Liver (tissue), 10 donors: Measurements from ENCODE around the gene PLD6. TPM values are rescaled to one million over a fixed set of nuclear protein-coding genes. Genes with fewer than 3 reads are reported as not detected.

Experiments used
- DNase-seq: peaks from one replicate; pipeline ENCODE4 v3.0.0-alpha.2; 2017; ENCODE audit warnings: low spot score
- H3K27ac ChIP-seq, 2 donors: one replicate each; pipeline ENCODE4 v1.7.0; 2013; ENCODE audit warnings: inconsistent platforms in 2 of 2, low read length in 2 of 2, control low read depth in 1 of 2, low read depth in 1 of 2, mild to moderate bottlenecking in 1 of 2
- H3K27me3 ChIP-seq, 4 donors: one replicate each; pipeline versions ENCODE4 v1.6.1 to v1.7.0; 2013; ENCODE audit warnings: low read length in 3 of 4, inconsistent platforms in 1 of 4, mild to moderate bottlenecking in 1 of 4, moderate library complexity in 1 of 4; ENCODE audit not compliant: control insufficient read depth in 4 of 4, insufficient read depth in 4 of 4
- H3K36me3 ChIP-seq, 4 donors: one replicate each; pipeline versions ENCODE4 v1.6.1 to v1.7.0; 2013; ENCODE audit warnings: low read length in 3 of 4, mild to moderate bottlenecking in 3 of 4, low read depth in 1 of 4, moderate library complexity in 1 of 4; ENCODE audit not compliant: control insufficient read depth in 4 of 4, insufficient read depth in 3 of 4
- H3K4me1 ChIP-seq, 4 donors: one replicate each; pipeline versions ENCODE4 v1.6.1 to v1.7.0; 2013; ENCODE audit warnings: low read length in 3 of 4, mild to moderate bottlenecking in 3 of 4, moderate library complexity in 1 of 4; ENCODE audit not compliant: control insufficient read depth in 4 of 4, insufficient read depth in 4 of 4
- H3K4me3 ChIP-seq, 3 donors: one replicate each; pipeline versions ENCODE4 v1.6.1 to v1.7.0; 2013; ENCODE audit warnings: low read length in 3 of 3, control low read depth in 1 of 3, low read depth in 1 of 3, mild to moderate bottlenecking in 1 of 3
- H3K9ac ChIP-seq, 2 donors: one replicate each; pipeline ENCODE4 v1.7.0; 2013; ENCODE audit warnings: low read length in 2 of 2, mild to moderate bottlenecking in 2 of 2, moderate library complexity in 2 of 2, control low read depth in 1 of 2, low read depth in 1 of 2
- H3K9me3 ChIP-seq, 4 donors: one replicate each; pipeline versions ENCODE4 v1.6.1 to v1.7.0; 2013; ENCODE audit warnings: low read length in 3 of 4; ENCODE audit not compliant: control insufficient read depth in 4 of 4
- ATF3 ChIP-seq: IDR thresholded peaks from 2 replicates; pipeline ENCODE4 v1.6.1; 2016; ENCODE audit warnings: antibody characterized with exemption
- EGR1 ChIP-seq, 2 donors: IDR thresholded peaks; 2 replicates each; pipeline ENCODE4 v1.6.1; 2016 to 2018; ENCODE audit warnings: antibody characterized with exemption in 2 of 2, low read depth in 2 of 2
- FOXA1 ChIP-seq: IDR thresholded peaks from 2 replicates; pipeline ENCODE4 v1.6.1; 2016; ENCODE audit warnings: antibody characterized with exemption
- FOXA2 ChIP-seq: IDR thresholded peaks from 2 replicates; pipeline ENCODE4 v1.6.1; 2016; ENCODE audit warnings: antibody characterized with exemption
- HNF4A ChIP-seq, 2 donors: conservative IDR thresholded peaks; 2 replicates each; pipeline ENCODE4 v1.6.1; 2016; ENCODE audit warnings: antibody characterized with exemption in 2 of 2, mild to moderate bottlenecking in 2 of 2
- JUND ChIP-seq, 2 donors: IDR thresholded peaks; 2 replicates each; pipeline ENCODE4 v1.6.1; 2016; ENCODE audit warnings: antibody characterized with exemption in 2 of 2
- NR2F2 ChIP-seq: IDR thresholded peaks from 2 replicates; pipeline ENCODE4 v1.6.1; 2016; ENCODE audit warnings: antibody characterized with exemption
- RAD21 ChIP-seq, 2 donors: IDR thresholded peaks; 2 replicates each; pipeline ENCODE4 v1.6.1; 2016; ENCODE audit warnings: antibody characterized with exemption in 2 of 2, mild to moderate bottlenecking in 2 of 2
- RXRA ChIP-seq, 2 donors: IDR thresholded peaks; 2 replicates each; pipeline ENCODE4 v1.6.1; 2017 to 2018; ENCODE audit warnings: antibody characterized with exemption in 2 of 2, mild to moderate bottlenecking in 1 of 2
- TAF1 ChIP-seq: conservative IDR thresholded peaks from 2 replicates; pipeline ENCODE4 v1.6.1; 2016; ENCODE audit warnings: antibody characterized with exemption, mild to moderate bottlenecking
- WGBS: extraction: QIAGEN DNeasy Blood & Tissue Kit; methylation state at CpG from one replicate; pipeline ENCODE4 v1.1.7; 2013; 5-methylcytosine and 5-hydroxymethylcytosine counted together
- polyA plus RNA-seq, 2 donors: library from polyadenylated mRNA; stranded (reverse) in 1 of 2; unstranded in 1 of 2; fragments of 200-250 nt in 1 of 2; fragments of >200 nt in 1 of 2; fragmentation: Nextera tagmentation in 1 of 2; extraction: Ambion mirVana in 1 of 2; gene quantifications; one replicate each; pipeline versions ENCODE4 v1.2.1 to v1.2.3, GENCODE V29; 2013 to 2015
- small RNA-seq: library from RNA; depleted of rRNA; stranded (forward); fragments of <200 nt; gene quantifications from one replicate; pipeline ENCODE3, GENCODE V24; 2014
- total RNA-seq, 2 donors: library from RNA; depleted of rRNA; stranded (reverse); fragments of >200 nt; gene quantifications; one replicate each; pipeline ENCODE4 v1.2.3, GENCODE V29; 2014
- TF ChIP-seq, protein P1 (sequence below): IDR thresholded peaks from 2 replicates; pipeline ENCODE4 v1.6.1; 2016; ENCODE audit warnings: antibody characterized with exemption
- TF ChIP-seq, protein P2 (sequence below): fragments of 150-350 bp; IDR thresholded peaks from 2 replicates; pipeline ENCODE4 v1.5.1; 2017; ENCODE audit warnings: improper control_type of control experiment, low read depth, low read length; ENCODE audit not compliant: missing input control
- TF ChIP-seq, protein P3 (sequence below): IDR thresholded peaks from 2 replicates; pipeline ENCODE4 v1.6.1; 2016; ENCODE audit warnings: antibody characterized with exemption, mild to moderate bottlenecking
- donor health status: healthy.
- donor health status: healthy.
- donor health status: healthy.
- donor health status: healthy.
- donor health status: healthy.

PLD6 gene
- total and polyA plus RNA-seq, 4 donors = 1.2 to 2.3 (median 1.5) TPM

DNA sequence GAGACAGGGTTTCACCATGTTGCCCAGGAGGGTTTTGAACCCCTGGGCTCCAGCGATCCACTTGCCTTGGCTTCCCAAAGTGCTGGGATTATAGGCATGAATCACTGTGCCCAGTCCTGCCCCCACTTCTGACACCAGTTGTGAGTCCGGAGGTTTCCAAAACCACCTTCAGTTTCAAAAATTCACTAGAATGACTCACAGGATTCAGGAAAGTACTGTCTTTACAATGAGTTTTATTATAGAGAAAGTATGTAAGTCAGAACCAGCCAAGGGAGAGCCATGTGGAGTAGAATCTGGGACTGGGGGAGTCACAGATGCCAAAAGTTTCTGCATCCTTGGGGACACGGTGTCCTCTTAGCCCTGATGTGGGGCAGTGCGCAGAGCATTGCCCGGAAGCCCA is 55.1 kb downstream of the PLD6 start:
- Histone ChIP-seq H3K4me1 (peaks cover 7 to 32% (median 22%) of the 10 kb centered on the region in 4 donors), H3K9me3 (no peaks in the 10 kb centered on the region), H3K36me3 (peaks cover 5 to 48% (median 19%) of the 10 kb centered on the region in 4 donors), H3K27me3 (no peaks in the 10 kb centered on the region), H3K4me3 (no peak overlapping the region), H3K9ac (no peak overlapping the region), H3K27ac (peak overlapping the region in 1 of 2 donors; percentile 35)
- DNase-seq = no peak
- TF ChIP-seq, protein P1, sequence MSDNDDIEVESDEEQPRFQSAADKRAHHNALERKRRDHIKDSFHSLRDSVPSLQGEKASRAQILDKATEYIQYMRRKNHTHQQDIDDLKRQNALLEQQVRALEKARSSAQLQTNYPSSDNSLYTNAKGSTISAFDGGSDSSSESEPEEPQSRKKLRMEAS = no peak
- TF ChIP-seq ATF3 (no peak), JUND (IDR thresholded peaks at IDR 0.05) (no peak), HNF4A (conservative IDR thresholded peaks at IDR 0.05) (no peak), RXRA (IDR thresholded peaks at IDR 0.05) (no peak), TAF1 (no peak), FOXA1 (no peak), RAD21 (IDR thresholded peaks at IDR 0.05) (no peak), NR2F2 (no peak), FOXA2 (no peak), EGR1 (IDR thresholded peaks at IDR 0.05; ENCODE audit: low read depth in 2 of 2) (no peak)
- TF ChIP-seq, protein P2, sequence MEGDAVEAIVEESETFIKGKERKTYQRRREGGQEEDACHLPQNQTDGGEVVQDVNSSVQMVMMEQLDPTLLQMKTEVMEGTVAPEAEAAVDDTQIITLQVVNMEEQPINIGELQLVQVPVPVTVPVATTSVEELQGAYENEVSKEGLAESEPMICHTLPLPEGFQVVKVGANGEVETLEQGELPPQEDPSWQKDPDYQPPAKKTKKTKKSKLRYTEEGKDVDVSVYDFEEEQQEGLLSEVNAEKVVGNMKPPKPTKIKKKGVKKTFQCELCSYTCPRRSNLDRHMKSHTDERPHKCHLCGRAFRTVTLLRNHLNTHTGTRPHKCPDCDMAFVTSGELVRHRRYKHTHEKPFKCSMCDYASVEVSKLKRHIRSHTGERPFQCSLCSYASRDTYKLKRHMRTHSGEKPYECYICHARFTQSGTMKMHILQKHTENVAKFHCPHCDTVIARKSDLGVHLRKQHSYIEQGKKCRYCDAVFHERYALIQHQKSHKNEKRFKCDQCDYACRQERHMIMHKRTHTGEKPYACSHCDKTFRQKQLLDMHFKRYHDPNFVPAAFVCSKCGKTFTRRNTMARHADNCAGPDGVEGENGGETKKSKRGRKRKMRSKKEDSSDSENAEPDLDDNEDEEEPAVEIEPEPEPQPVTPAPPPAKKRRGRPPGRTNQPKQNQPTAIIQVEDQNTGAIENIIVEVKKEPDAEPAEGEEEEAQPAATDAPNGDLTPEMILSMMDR = no peak
- TF ChIP-seq, protein P3, sequence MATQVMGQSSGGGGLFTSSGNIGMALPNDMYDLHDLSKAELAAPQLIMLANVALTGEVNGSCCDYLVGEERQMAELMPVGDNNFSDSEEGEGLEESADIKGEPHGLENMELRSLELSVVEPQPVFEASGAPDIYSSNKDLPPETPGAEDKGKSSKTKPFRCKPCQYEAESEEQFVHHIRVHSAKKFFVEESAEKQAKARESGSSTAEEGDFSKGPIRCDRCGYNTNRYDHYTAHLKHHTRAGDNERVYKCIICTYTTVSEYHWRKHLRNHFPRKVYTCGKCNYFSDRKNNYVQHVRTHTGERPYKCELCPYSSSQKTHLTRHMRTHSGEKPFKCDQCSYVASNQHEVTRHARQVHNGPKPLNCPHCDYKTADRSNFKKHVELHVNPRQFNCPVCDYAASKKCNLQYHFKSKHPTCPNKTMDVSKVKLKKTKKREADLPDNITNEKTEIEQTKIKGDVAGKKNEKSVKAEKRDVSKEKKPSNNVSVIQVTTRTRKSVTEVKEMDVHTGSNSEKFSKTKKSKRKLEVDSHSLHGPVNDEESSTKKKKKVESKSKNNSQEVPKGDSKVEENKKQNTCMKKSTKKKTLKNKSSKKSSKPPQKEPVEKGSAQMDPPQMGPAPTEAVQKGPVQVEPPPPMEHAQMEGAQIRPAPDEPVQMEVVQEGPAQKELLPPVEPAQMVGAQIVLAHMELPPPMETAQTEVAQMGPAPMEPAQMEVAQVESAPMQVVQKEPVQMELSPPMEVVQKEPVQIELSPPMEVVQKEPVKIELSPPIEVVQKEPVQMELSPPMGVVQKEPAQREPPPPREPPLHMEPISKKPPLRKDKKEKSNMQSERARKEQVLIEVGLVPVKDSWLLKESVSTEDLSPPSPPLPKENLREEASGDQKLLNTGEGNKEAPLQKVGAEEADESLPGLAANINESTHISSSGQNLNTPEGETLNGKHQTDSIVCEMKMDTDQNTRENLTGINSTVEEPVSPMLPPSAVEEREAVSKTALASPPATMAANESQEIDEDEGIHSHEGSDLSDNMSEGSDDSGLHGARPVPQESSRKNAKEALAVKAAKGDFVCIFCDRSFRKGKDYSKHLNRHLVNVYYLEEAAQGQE = no peak
- 96% methylated on average over 5 of the region's 5 CpGs for WGBS

Small RNA genes lying within 50 kb of the gene (small RNA-seq; reads per million reads assigned to genes)
- gene RNU6-767P = not detected

Other genes starting within 250 kb of the PLD6 start
- under 1 TPM in 1 of 2 donors, not detected in 1; 0.17 TPM for gene TNFRSF13B, start 234.2 kb downstream of the PLD6 start, total RNA-seq
- under 1 TPM in 1 of 2 donors, not detected in 1; 0.26 TPM for gene TNFRSF13B, start 234.2 kb downstream of the PLD6 start, polyA plus RNA-seq
- gene MPRIP, start 163.9 kb downstream of the PLD6 start, total RNA-seq = 10 to 100 TPM; 31.5 to 61.9 TPM
- 10 to 100 TPM; 21.2 to 37.9 TPM for gene MPRIP, start 163.9 kb downstream of the PLD6 start, polyA plus RNA-seq
- gene FLCN, start 30.8 kb upstream of the PLD6 start, total RNA-seq = 10 to 100 TPM; 43.6 to 46.7 TPM
- 10 to 100 TPM in 1 of 2 donors, 1 to 10 TPM in 1; 8.5 to 13.3 TPM for gene FLCN, start 30.8 kb upstream of the PLD6 start, polyA plus RNA-seq
- 10 to 100 TPM; 35.3 to 77.3 TPM for gene COPS3, start 74.9 kb upstream of the PLD6 start, total RNA-seq
- gene COPS3, start 74.9 kb upstream of the PLD6 start, polyA plus RNA-seq = 10 to 100 TPM; 24.6 to 25.1 TPM
- gene NT5M, start 97.0 kb upstream of the PLD6 start, total RNA-seq = 1 to 10 TPM in 1 of 2 donors, under 1 TPM in 1; 0.42 to 7.9 TPM
- under 1 TPM; 0.51 to 0.80 TPM for gene NT5M, start 97.0 kb upstream of the PLD6 start, polyA plus RNA-seq